Measurements from ENCODE around the gene ERCC2. TPM values are rescaled to one million over a fixed set of nuclear protein-coding genes. Genes with fewer than 3 reads are reported as not detected.
"Not testable (repeated sequence)": the region's sequence is repeated elsewhere in the genome, so short reads cannot be mapped to it uniquely, and the experiment has no call there.

The ERCC2 gene
- total RNA-seq, 1 donor from 2014 or later, result 44.7 TPM

GRCh38 chr19:45315304-45315703 is 55.1 kb downstream of the ERCC2 start:
- Mint-ChIP-seq H3K27ac (ENCODE audit: unreplicated experiment) (no peak overlapping the region), H3K4me3 (ENCODE audit: unreplicated experiment) (no peak overlapping the region), H3K36me3 (ENCODE audit: low read depth, unreplicated experiment) (no peaks in the 10 kb centered on the region), H3K4me1 (ENCODE audit: low read depth, unreplicated experiment) (no peaks in the 10 kb centered on the region), H3K9me3 (ENCODE audit: unreplicated experiment) (no peaks in the 10 kb centered on the region), H3K27me3 (ENCODE audit: low read depth, unreplicated experiment) (peaks cover 39% of the 10 kb centered on the region)
- Histone ChIP-seq H3K9me3 (ENCODE audit: insufficient read depth, low read depth, low read length) (no peaks in the 10 kb centered on the region), H3K36me3 (ENCODE audit: insufficient read depth, low read length) (no peaks in the 10 kb centered on the region), H4K20me1 (ENCODE audit: insufficient read depth, low read length) (no peaks in the 10 kb centered on the region), H3K4me1 (ENCODE audit: insufficient read depth, low read length) (no peaks in the 10 kb centered on the region), H3K27ac (ENCODE audit: low read depth, low read length) (no peak overlapping the region), H3K27me3 (ENCODE audit: insufficient read depth, low read length) (peaks cover 6% of the 10 kb centered on the region), H3K79me2 (ENCODE audit: insufficient read depth, low read length) (no peaks in the 10 kb centered on the region), H3K4me2 (ENCODE audit: low read length) (no peak overlapping the region), H3K9ac (ENCODE audit: low read length) (no peak overlapping the region), H3K4me3 (ENCODE audit: insufficient read depth, low read depth, low read length) (no peak overlapping the region), H2AFZ (ENCODE audit: low read depth, low read length) (no peak overlapping the region)
- no peak for FAIRE-seq
- no peak for DNase-seq (ENCODE audit: low read depth)
- no peak for TF ChIP-seq EZH2 (IDR thresholded peaks at IDR 0.05; ENCODE audit: insufficient read depth, low read length)
- TF ChIP-seq CTCF (IDR thresholded peaks at IDR 0.05; ENCODE audit: insufficient read depth, low read depth, low read length), result no peak

- H3K36me3 Mint-ChIP-seq (ENCODE audit: low read depth, unreplicated experiment), result no peaks in the 10 kb centered on the region
- Histone ChIP-seq H3K36me3 (ENCODE audit: insufficient read depth, low read length) (no peaks in the 10 kb centered on the region), H3K4me2 (ENCODE audit: low read length) (no peak overlapping the region), H3K27ac (ENCODE audit: low read depth, low read length) (no peak overlapping the region), H3K79me2 (ENCODE audit: insufficient read depth, low read length) (no peaks in the 10 kb centered on the region), H3K9ac (ENCODE audit: low read length) (no peak overlapping the region), H3K4me3 (ENCODE audit: insufficient read depth, low read depth, low read length) (no peak overlapping the region), H4K20me1 (ENCODE audit: insufficient read depth, low read length) (no peaks in the 10 kb centered on the region), H3K4me1 (ENCODE audit: insufficient read depth, low read length) (no peaks in the 10 kb centered on the region), H3K27me3 (ENCODE audit: insufficient read depth, low read length) (peaks cover 6% of the 10 kb centered on the region), H3K9me3 (ENCODE audit: insufficient read depth, low read depth, low read length) (no peaks in the 10 kb centered on the region), H2AFZ (ENCODE audit: low read depth, low read length) (no peak overlapping the region)
- no peak for DNase-seq (ENCODE audit: low read depth)
- H3K27ac Mint-ChIP-seq (ENCODE audit: unreplicated experiment), result no peak overlapping the region
- H3K9me3 Mint-ChIP-seq (ENCODE audit: unreplicated experiment), result no peaks in the 10 kb centered on the region
- H3K4me3 Mint-ChIP-seq (ENCODE audit: unreplicated experiment), result no peak overlapping the region
- H3K27me3 Mint-ChIP-seq (ENCODE audit: low read depth, unreplicated experiment), result peaks cover 39% of the 10 kb centered on the region
- no peak for FAIRE-seq
- no peaks in the 10 kb centered on the region for H3K4me1 Mint-ChIP-seq (ENCODE audit: low read depth, unreplicated experiment)
- TF ChIP-seq CTCF (IDR thresholded peaks at IDR 0.05; ENCODE audit: insufficient read depth, low read depth, low read length), result no peak
- TF ChIP-seq EZH2 (IDR thresholded peaks at IDR 0.05; ENCODE audit: insufficient read depth, low read length), result no peak
These were observed 55.6 kb downstream of the ERCC2 start for GRCh38 chr19:45314708-45315245.

- H3K4me3 ChIP-seq (ENCODE audit: insufficient read depth, low read depth, low read length); H3K9me3 Mint-ChIP-seq (ENCODE audit: unreplicated experiment): not testable (repeated sequence)
- H3K27me3 Mint-ChIP-seq (ENCODE audit: low read depth, unreplicated experiment), result peaks cover 28% of the 10 kb centered on the region
These were observed 58.1 kb downstream of the ERCC2 start for GRCh38 chr19:45312285-45312684.

More at GRCh38 chr19:45312285-45312684, 58.1 kb downstream of the ERCC2 start:
- not testable (repeated sequence) for H4K20me1 ChIP-seq (ENCODE audit: insufficient read depth, low read length); H3K79me2 ChIP-seq (ENCODE audit: insufficient read depth, low read length); H3K9ac ChIP-seq (ENCODE audit: low read length); H3K27ac Mint-ChIP-seq (ENCODE audit: unreplicated experiment); H3K27me3 ChIP-seq (ENCODE audit: insufficient read depth, low read length); H3K4me2 ChIP-seq (ENCODE audit: low read length); H3K36me3 Mint-ChIP-seq (ENCODE audit: low read depth, unreplicated experiment); FAIRE-seq; H3K27ac ChIP-seq (ENCODE audit: low read depth, low read length); H3K4me1 ChIP-seq (ENCODE audit: insufficient read depth, low read length); DNase-seq (ENCODE audit: low read depth); H3K4me1 Mint-ChIP-seq (ENCODE audit: low read depth, unreplicated experiment); H3K9me3 ChIP-seq (ENCODE audit: insufficient read depth, low read depth, low read length); H3K4me3 Mint-ChIP-seq (ENCODE audit: unreplicated experiment); H3K36me3 ChIP-seq (ENCODE audit: insufficient read depth, low read length); H2AFZ ChIP-seq (ENCODE audit: low read depth, low read length)
